HepG2 (cell line): Measurements from ENCODE around the gene MYO1C. TPM values are rescaled to one million over a fixed set of nuclear protein-coding genes. Genes with fewer than 3 reads are reported as not detected.
A peak's percentile ranks its signal among the peaks of the same experiment; 100 is the strongest.

Experiments used
- ATAC-seq: fragments of 200-7000 bp; cut with Tn5 transposase; 3 replicates; pipeline ENCODE4 v1.9.1; 2020; ENCODE audit warnings: mild to moderate bottlenecking, moderate library complexity
- BruUV-seq: library from RNA; stranded (reverse); fragments of 400-500 nt; replicated peaks from 2 replicates; lab custom pipeline; 2021; lab: Mats Ljungman, UMichigan
- CTCF ChIA-PET: fragments of 300-600 bp; formaldehyde crosslinking; extraction: SDS; loops from one replicate; lab custom pipeline; 2021; ENCODE audit warnings: low total read pairs, inconsistent platforms, low intra/inter-chr PET ratio; lab: Yijun Ruan, JAX
- POLR2A ChIA-PET: fragments of 350-600 bp; sonication (Branson Sonifier 250); formaldehyde crosslinking; loops from one replicate; lab custom pipeline; 2020; ENCODE audit warnings: antibody characterized with exemption, inconsistent platforms; lab: Yijun Ruan, JAX
- DNase-seq: peaks from one replicate; pipeline ENCODE4 v3.0.0-alpha.2; 2015; ENCODE audit warnings: low spot score
- FAIRE-seq: peaks from 3 replicates; lab custom pipeline; 2011; peaks lifted over from hg19 to GRCh38; lab: Jason Lieb, UNC
- H2AFZ ChIP-seq: one replicate; pipeline ENCODE4 v1.6.1; 2011; ENCODE audit warnings: low read length, inconsistent platforms
- H3K27ac ChIP-seq: fragments of 300-600 bp; 3 replicates; pipeline ENCODE4 v1.8.0; 2011; ENCODE audit warnings: mixed run types, mild to moderate bottlenecking, mixed read lengths, low read length, inconsistent platforms; ENCODE audit not compliant: insufficient read depth; ENCODE audit errors: extremely low read length
- H3K27me3 ChIP-seq, 2 experiments: fragments of 200-600 bp in 1 of 2; 2 replicates in 1 of 2; 3 replicates in 1 of 2; pipeline versions ENCODE4 v1.6.0 to v1.8.0; 2011; ENCODE audit warnings: low read length in 2 of 2, mild to moderate bottlenecking in 2 of 2, moderate library complexity in 2 of 2, inconsistent platforms in 1 of 2; ENCODE audit not compliant: insufficient read depth in 2 of 2, control insufficient read depth in 1 of 2
- H3K36me3 ChIP-seq, 2 experiments: fragments of 200-600 bp in 1 of 2; replicated peaks in 1 of 2; 2 replicates in 1 of 2; 3 replicates in 1 of 2; pipeline versions ENCODE4 v1.5.1 to v1.8.0; 2011; ENCODE audit warnings: low read length in 2 of 2, inconsistent platforms in 1 of 2; ENCODE audit not compliant: insufficient read depth in 2 of 2, control insufficient read depth in 1 of 2
- H3K4me1 ChIP-seq: 2 replicates; pipeline ENCODE4 v1.5.1; 2012; ENCODE audit warnings: low read length, inconsistent platforms; ENCODE audit not compliant: insufficient read depth
- H3K4me2 ChIP-seq: 2 replicates; pipeline ENCODE4 v1.6.0; 2011; ENCODE audit warnings: low read depth, low read length, inconsistent platforms
- H3K4me3 ChIP-seq, 3 experiments: fragments of 200-600 bp in 1 of 3; sonication (generic), shearing (Covaris generic) in 1 of 3; replicated peaks in 1 of 3; 2 replicates each; pipeline ENCODE4 v1.5.1; 2011 to 2016; ENCODE audit warnings: low read length in 3 of 3, inconsistent platforms in 2 of 3, low read depth in 2 of 3, mild to moderate bottlenecking in 2 of 3, control low read depth in 1 of 3, mixed read lengths in 1 of 3; ENCODE audit not compliant: insufficient read depth in 1 of 3
- H3K79me2 ChIP-seq: one replicate; pipeline ENCODE4 v1.6.1; 2011; ENCODE audit warnings: low read length, inconsistent platforms; ENCODE audit not compliant: insufficient read depth
- H3K9ac ChIP-seq: 2 replicates; pipeline ENCODE4 v1.6.0; 2011; ENCODE audit warnings: mild to moderate bottlenecking, low read depth, low read length, inconsistent platforms; ENCODE audit not compliant: insufficient read depth
- H3K9me3 ChIP-seq: 2 replicates; pipeline ENCODE4 v1.5.1; 2012; ENCODE audit warnings: mild to moderate bottlenecking, low read length
- H4K20me1 ChIP-seq: 2 replicates; pipeline ENCODE4 v1.6.0; 2011; ENCODE audit warnings: inconsistent platforms, mild to moderate bottlenecking, low read length, moderate library complexity; ENCODE audit not compliant: insufficient read depth
- CEBPZ ChIP-seq: IDR thresholded peaks from 2 replicates; pipeline ENCODE4 v1.6.1; 2012; ENCODE audit warnings: low read length, improper control_type of control experiment
- CSRNP1 ChIP-seq: sonication (generic); formaldehyde crosslinking; IDR thresholded peaks from 2 replicates; pipeline ENCODE4 v1.8.1; 2023; ENCODE audit warnings: mild to moderate bottlenecking, missing genetic modification reagents
- DMAP1 ChIP-seq: IDR thresholded peaks from 2 replicates; pipeline ENCODE4 v1.6.1; 2016
- GTF3A ChIP-seq: sonication (generic); formaldehyde crosslinking; conservative IDR thresholded peaks from 2 replicates; pipeline ENCODE4 v1.4.0; 2020; ENCODE audit warnings: mild to moderate bottlenecking, missing genetic modification reagents
- HOXA7 ChIP-seq: sonication (generic); formaldehyde crosslinking; IDR thresholded peaks from 2 replicates; pipeline ENCODE4 v1.8.1; 2022; ENCODE audit warnings: mild to moderate bottlenecking, missing genetic modification reagents, moderate library complexity
- JUND ChIP-seq: sonication (generic); formaldehyde crosslinking; IDR thresholded peaks from 2 replicates; pipeline ENCODE4 v1.8.0; 2022; ENCODE audit warnings: mild to moderate bottlenecking, missing genetic modification reagents
- RCOR2 ChIP-seq: IDR thresholded peaks from 2 replicates; pipeline ENCODE4 v1.6.1; 2016; ENCODE audit warnings: missing biosample characterization, missing genetic modification reagents
- SAP130 ChIP-seq: IDR thresholded peaks from 2 replicates; pipeline ENCODE4 v1.6.1; 2016; ENCODE audit warnings: low read depth
- TCF12 ChIP-seq, 2 experiments: fragments of 450-650 bp in 1 of 2; sonication (generic) in 1 of 2; formaldehyde crosslinking in 1 of 2; IDR thresholded peaks; 2 replicates each; pipeline versions ENCODE4 v1.6.1 to v1.8.0; 2017 to 2022; ENCODE audit warnings: antibody characterized with exemption in 1 of 2, mild to moderate bottlenecking in 1 of 2, missing genetic modification reagents in 1 of 2, moderate library complexity in 1 of 2
- ZMYM2 ChIP-seq: sonication (generic); formaldehyde crosslinking; IDR thresholded peaks from 2 replicates; pipeline ENCODE4 v1.8.0; 2022; ENCODE audit warnings: mild to moderate bottlenecking, missing genetic modification reagents
- ZNF124 ChIP-seq: sonication (generic); formaldehyde crosslinking; IDR thresholded peaks from 2 replicates; pipeline ENCODE4 v1.4.0; 2020; ENCODE audit warnings: missing genetic modification reagents
- ZNF501 ChIP-seq: sonication (generic); formaldehyde crosslinking; IDR thresholded peaks from 2 replicates; pipeline ENCODE4 v1.5.1; 2020; ENCODE audit warnings: mild to moderate bottlenecking, moderate library complexity, missing genetic modification reagents
- ZNF670 ChIP-seq: sonication (generic); formaldehyde crosslinking; IDR thresholded peaks from 2 replicates; pipeline ENCODE4 v1.8.0; 2022; ENCODE audit warnings: mild to moderate bottlenecking, missing genetic modification reagents, borderline replicate concordance
- ZNF703 ChIP-seq: sonication (generic); formaldehyde crosslinking; IDR thresholded peaks from 2 replicates; pipeline ENCODE4 v1.5.1; 2020; ENCODE audit warnings: missing genetic modification reagents, mild to moderate bottlenecking, moderate library complexity, borderline replicate concordance
- ZNF740 ChIP-seq: sonication (generic); formaldehyde crosslinking; IDR thresholded peaks from 2 replicates; pipeline ENCODE4 v1.4.0; 2020; ENCODE audit warnings: missing genetic modification reagents
- WGBS: methylation state at CpG from one replicate; pipeline ENCODE4 v1.1.6; 2017; ENCODE audit warnings: low lambda C conversion rate; 5-methylcytosine and 5-hydroxymethylcytosine counted together
- in situ Hi-C: cut with HindIII; loops from 2 replicates; pipeline ENCODE4 v1.10.0; 2017; ENCODE audit warnings: low pct_unique_long_range_greater_than_20kb; ENCODE audit not compliant: extremely low pct_ligation_motif_present
- intact Hi-C: fragments of 100-400 bp; cut with micrococcal nuclease; formaldehyde crosslinking; loops from one replicate; pipeline ENCODE4 v1.10.0; 2022; ENCODE audit not compliant: unreplicated experiment
- polyA plus RNA-seq, 8 experiments: library from polyadenylated mRNA; depleted of rRNA in 3 of 8; stranded (reverse) in 7 of 8; unstranded in 1 of 8; fragments of >200 nt; fragmentation: Illumina TruSeq in 4 of 8; extraction: Trizol in 4 of 8; gene quantifications; 2 replicates each; pipeline versions ENCODE4 v1.2.1 to v1.2.3, GENCODE V29; 2011 to 2016; ENCODE audit warnings: low read depth in 4 of 8, missing spikeins in 1 of 8, mixed read lengths in 1 of 8; ENCODE audit not compliant: insufficient read depth in 1 of 8
- total RNA-seq, 5 experiments: library from RNA; depleted of rRNA; stranded (reverse); fragments of >200 nt; fragmentation: Illumina TruSeq; extraction: Trizol; gene quantifications; 2 replicates each; pipeline ENCODE4 v1.2.3, GENCODE V29; 2016; ENCODE audit warnings: low read depth in 1 of 5
- TF ChIP-seq, protein P1 (sequence below): sonication (generic); formaldehyde crosslinking; IDR thresholded peaks from 2 replicates; pipeline ENCODE4 v1.5.0; 2020; ENCODE audit warnings: mild to moderate bottlenecking, missing genetic modification reagents, moderate library complexity

MYO1C gene
- total and polyA plus RNA-seq, 2 of the 13 experiments (the other 11 are each of a cell fraction or from before 2014, with no cell fraction given), result 22.7 to 40.8 TPM

GRCh38 chr17:1487939-1488825 is 4.3 kb downstream of the MYO1C start:
- peak overlapping the region; percentile 99 for H3K4me2 ChIP-seq
- H3K36me3 ChIP-seq, result peaks cover under 1 to 4% of the 10 kb centered on the region in 2 experiments; a peak in 3 of 5 replicates
- peaks cover 18% of the 10 kb centered on the region for H3K79me2 ChIP-seq
- ChIA-PET POLR2A (interaction anchor here (0.9 to 2.3 kb wide), 7 partner anchors 28 to 88 kb away, joined by 3 to 21 read pairs (median 4); partner anchors contain the start of genes CRK, INPP5K and YWHAE), CTCF (no interaction called here)
- no peak for FAIRE-seq
- peak; percentile 70 for DNase-seq
- H3K4me3 ChIP-seq, result peak overlapping the region; percentile 47 to 70 (median 70)
- intact Hi-C loops, result loop anchor here (1.0 kb wide), 2 partner anchors 28 to 31 kb away; partner anchors contain the start of gene INPP5K
- peak overlapping the region; percentile 74 for H3K27ac ChIP-seq
- peaks cover 56% of the 10 kb centered on the region for H3K4me1 ChIP-seq
- peak overlapping the region; percentile 71 for H3K9ac ChIP-seq
- in situ Hi-C loops, result no loop called here
- WGBS, result 10% methylated on average over 2 of the region's 72 CpGs
- H2AFZ ChIP-seq, result no peak overlapping the region
- BruUV-seq, result TSS peak; percentile 67
- H3K27me3 ChIP-seq, result no peaks in the 10 kb centered on the region; a peak in 1 of 5 replicates
- ATAC-seq, result peak; percentile 33
- H4K20me1 ChIP-seq, result no peaks in the 10 kb centered on the region
- no peaks in the 10 kb centered on the region for H3K9me3 ChIP-seq
- no peak for TF ChIP-seq ZMYM2 (CRISPR knock-in tag)
- no peak for TF ChIP-seq ZNF740 (CRISPR knock-in tag)
- TF ChIP-seq TCF12 (IDR thresholded peaks at IDR 0.05), result no peak
- TF ChIP-seq TCF12 (CRISPR knock-in tag; IDR thresholded peaks at IDR 0.05), result peak; percentile 52; the same call in 1 of the 2 replicates
- TF ChIP-seq GTF3A, result no peak
- TF ChIP-seq SAP130 (CRISPR knock-in tag), result peak; percentile 88
- TF ChIP-seq ZNF124 (CRISPR knock-in tag), result 0 out of 2 replicates have a peak, but pooled peaks have one; percentile 11
- TF ChIP-seq CEBPZ, result no peak
- TF ChIP-seq CSRNP1 (CRISPR knock-in tag), result no peak
- TF ChIP-seq RCOR2 (CRISPR knock-in tag), result no peak
- TF ChIP-seq HOXA7 (CRISPR knock-in tag), result no peak
- peak; percentile 60 for TF ChIP-seq DMAP1 (CRISPR knock-in tag)
- TF ChIP-seq ZNF501, result 0 out of 2 replicates have a peak, but pooled peaks have one; percentile 4
- TF ChIP-seq, protein P1, sequence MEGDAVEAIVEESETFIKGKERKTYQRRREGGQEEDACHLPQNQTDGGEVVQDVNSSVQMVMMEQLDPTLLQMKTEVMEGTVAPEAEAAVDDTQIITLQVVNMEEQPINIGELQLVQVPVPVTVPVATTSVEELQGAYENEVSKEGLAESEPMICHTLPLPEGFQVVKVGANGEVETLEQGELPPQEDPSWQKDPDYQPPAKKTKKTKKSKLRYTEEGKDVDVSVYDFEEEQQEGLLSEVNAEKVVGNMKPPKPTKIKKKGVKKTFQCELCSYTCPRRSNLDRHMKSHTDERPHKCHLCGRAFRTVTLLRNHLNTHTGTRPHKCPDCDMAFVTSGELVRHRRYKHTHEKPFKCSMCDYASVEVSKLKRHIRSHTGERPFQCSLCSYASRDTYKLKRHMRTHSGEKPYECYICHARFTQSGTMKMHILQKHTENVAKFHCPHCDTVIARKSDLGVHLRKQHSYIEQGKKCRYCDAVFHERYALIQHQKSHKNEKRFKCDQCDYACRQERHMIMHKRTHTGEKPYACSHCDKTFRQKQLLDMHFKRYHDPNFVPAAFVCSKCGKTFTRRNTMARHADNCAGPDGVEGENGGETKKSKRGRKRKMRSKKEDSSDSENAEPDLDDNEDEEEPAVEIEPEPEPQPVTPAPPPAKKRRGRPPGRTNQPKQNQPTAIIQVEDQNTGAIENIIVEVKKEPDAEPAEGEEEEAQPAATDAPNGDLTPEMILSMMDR (CRISPR knock-in tag), result peak; percentile 19; the same call in 1 of the 2 replicates
- 0 out of 2 replicates have a peak, but pooled peaks have one; percentile 54 for TF ChIP-seq JUND
- no peak for TF ChIP-seq ZNF670
- TF ChIP-seq ZNF703, result no peak
